Measurements from ENCODE around the gene ZNF273.
"Not testable (repeated sequence)": the region's sequence is repeated elsewhere in the genome, so short reads cannot be mapped to it uniquely, and the experiment has no call there.

Gene ZNF273

GRCh38 chr7:64890761-64891362 lies 12.2 kb upstream of the ZNF273 start:
- no peak for DNase-seq

GRCh38 chr7:64891363-64892081 lies 11.6 kb upstream of the ZNF273 start:
- DNase-seq, result not testable (repeated sequence)

- DNase-seq, result no peak
Observed at GRCh38 chr7:64892116-64892515, 11.0 kb upstream of the ZNF273 start.

- no peak for DNase-seq
Observed at GRCh38 chr7:64892666-64893309, 10.3 kb upstream of the ZNF273 start.

GRCh38 chr7:64893401-64893800 lies 9.7 kb upstream of the ZNF273 start:
- DNase-seq, result no peak

DNA sequence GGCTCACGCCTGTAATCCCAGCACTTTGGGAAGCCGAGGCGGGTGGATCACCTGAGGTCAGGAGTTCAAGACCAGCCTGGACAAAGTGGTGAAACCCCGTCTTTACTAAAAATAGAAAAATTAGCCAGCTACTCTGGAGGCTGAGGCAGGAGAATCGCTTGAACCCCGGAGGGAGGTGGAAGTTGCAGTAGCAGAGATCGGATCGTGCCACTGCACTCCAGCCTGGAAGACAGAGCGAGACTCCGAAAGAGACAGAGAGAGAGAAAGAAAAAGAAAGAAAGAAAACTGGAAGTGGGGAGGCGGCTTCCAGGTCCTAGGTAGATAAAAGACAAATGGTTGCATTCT lies 640 bp upstream of the ZNF273 start:
- not testable (repeated sequence) for DNase-seq

GRCh38 chr7:64904008-64904407 lies 935 bp downstream of the ZNF273 start:
- no peak for DNase-seq

DNA sequence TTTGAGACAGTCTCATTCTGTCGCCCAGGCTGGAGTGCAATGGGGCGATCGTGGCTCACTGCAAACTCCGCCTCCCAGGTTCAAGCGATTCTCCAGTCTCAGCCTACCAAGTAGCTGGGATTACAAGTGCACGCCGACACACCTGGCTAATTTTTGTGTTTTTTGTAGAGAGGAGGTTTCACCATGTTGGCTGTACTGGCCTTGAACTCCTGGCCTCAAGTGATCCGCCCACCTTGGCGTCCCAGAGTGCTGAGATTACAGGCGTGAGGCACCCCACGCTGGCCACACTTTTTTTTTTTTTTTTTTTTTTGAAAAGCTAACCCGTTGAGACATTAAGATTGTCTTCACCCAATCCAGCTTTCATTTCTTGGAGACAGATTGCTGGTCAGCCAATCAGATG lies 2.1 kb downstream of the ZNF273 start:
- DNase-seq, result no peak

DNA sequence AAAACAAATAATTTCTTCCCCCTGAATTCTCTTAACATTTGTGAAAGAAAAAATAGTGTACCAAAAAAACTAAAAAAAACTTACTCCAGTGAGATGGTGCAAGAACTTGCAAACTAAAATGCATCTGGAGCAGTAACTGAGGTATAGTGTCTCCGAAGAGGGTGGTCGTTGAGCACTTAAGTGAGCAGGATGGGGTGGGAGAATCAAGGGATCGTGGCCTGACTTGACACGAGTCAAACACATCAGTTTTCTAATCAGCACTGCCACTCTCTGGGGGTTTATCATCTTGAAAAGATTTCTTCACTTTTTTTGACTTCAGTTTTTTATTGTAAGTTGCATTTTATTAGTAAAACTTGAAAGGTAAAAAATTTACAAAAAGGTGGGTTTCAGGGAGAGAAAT lies 2.5 kb downstream of the ZNF273 start:
- DNase-seq, result no peak

GRCh38 chr7:64907641-64908326 lies 4.7 kb downstream of the ZNF273 start:
- no peak for DNase-seq

DNA sequence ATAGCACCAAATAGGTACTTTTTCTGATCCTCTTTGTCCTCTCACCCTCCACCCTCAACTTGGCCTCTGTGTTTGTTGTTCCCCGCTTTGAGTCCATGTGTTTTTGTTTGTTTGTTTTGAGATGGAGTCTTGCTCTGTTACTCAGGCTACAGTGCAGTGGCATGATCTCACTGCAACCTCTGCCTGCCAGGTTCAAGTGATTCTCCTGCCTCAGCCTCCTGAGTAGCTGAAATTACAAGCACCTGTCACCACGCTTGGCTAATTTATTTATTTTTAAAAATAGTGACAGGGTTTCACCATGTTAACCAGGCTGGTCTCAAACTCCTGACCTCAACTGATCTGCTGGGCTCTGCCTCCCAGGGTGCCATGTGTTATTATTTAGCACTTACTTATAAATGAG lies 5.3 kb downstream of the ZNF273 start:
- no peak for DNase-seq

DNA sequence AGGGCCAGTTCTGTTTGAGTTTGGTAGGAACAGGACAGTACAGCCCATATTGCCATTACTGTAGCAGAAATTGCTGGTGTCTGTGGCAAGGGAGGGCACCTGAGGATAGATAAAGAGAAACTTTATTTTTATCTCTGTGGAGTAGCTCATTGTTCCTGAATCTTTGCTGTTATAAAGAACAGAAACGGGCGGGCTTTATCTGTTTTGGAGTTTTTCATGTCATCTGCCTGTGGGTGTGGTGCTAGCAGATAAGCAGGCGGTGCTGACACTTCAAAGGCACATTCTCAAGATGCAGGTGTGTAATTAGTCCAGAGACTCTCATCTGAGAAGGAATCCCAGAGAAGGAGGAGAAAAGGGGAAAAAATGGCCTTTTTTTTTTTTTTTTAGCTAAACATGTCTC lies 11.5 kb downstream of the ZNF273 start:
- DNase-seq, result no peak

GRCh38 chr7:64915301-64915700 lies 12.2 kb downstream of the ZNF273 start:
- not testable (repeated sequence) for DNase-seq

- not testable (repeated sequence) for DNase-seq
Observed at GRCh38 chr7:64928252-64929187, 25.4 kb downstream of the ZNF273 start.

- no peak for DNase-seq
Observed at GRCh38 chr7:64934478-64934877, 31.4 kb downstream of the ZNF273 start.

DNA sequence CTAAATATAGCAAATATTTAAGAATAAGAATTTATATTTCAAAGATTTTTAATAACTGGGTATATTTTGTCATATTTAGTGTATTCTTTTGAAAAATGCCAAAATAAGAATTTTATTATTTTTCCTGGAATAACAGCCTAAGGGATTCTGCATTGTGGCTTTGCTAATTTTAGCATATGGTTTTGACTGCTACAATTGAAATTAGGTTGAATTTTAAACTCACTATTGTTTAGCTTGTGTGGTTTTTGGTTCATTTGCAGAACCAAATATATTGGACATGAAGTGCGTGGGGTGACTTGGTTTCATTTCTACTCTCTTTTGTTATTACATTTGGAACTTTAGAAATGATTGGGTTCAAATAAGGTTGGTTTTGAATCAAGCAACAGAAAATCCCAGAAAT lies 35.5 kb downstream of the ZNF273 start:
- no peak for DNase-seq

- not testable (repeated sequence) for DNase-seq
Observed at GRCh38 chr7:64940021-64940420, 36.9 kb downstream of the ZNF273 start.

DNA sequence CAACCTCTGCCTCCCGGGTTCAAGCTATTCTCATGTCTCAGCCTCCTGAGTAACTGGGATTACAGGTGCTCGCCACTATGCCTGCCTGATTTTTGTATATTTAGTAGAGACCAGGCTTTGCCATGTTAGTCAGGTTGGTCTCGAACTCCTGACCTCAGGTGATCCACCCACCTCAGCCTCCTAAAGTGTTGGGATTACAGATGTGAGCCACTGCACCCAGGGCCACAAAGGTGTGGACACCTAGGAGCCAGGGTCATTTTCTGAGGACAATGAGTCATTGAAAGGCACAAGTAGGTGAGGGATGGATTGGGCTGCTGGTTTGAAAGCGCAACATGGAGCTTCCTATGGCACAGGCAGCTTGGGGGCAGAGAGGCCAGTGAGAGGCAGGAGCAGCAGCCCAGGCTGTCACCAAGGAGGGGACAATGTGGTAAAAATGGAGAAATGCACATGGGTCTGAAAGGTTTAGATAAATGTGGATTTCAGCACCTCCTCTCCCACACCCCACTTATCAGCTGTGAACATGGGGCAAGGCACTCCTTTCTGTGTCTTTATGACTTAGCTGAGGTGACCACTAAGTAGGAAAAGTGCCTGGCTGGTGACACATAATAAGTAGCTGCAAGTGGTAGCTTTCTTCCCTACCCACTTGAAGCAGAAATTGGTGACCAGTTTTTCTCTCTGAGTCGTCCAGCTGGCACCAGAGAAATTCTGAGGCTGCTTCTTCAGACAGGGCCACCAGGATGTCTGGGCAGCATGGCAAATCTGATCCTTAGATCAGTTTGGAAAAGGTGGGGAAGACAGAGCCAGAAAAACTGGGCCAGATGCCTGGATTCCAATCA lies 41.8 kb downstream of the ZNF273 start:
- not testable (repeated sequence) for DNase-seq

DNA sequence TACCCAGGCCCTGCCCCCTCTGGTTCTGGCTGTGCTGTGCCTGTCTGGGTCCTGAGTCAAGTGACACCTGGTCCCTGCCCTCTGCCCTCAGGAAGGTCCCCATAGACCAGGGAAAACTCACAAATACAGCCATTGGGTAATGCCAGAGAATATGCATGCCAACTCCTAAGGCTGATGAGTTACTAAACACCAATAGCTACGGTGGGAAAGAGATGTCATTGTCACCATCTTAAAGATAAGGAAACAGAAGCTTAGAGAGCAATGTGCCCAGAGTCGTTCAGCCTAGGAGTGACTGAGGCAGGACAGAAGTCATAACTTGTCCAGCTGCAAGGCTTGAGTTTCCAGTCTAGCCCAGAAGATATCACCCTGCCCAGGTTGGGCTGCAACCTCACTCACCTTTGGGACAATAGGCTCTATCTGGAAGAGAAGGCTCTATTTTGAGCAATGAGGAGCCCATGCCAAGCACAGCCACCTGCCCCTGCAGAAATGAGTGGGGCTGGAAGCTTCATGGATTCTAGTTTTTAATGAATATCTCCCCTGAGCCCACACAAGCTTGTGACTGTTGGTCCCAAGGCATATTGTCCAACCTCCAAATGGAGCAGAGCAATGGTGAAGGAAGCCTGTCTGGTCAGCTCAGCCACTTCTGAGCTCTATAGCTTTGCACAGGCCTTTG lies 42.6 kb downstream of the ZNF273 start:
- no peak for DNase-seq

- DNase-seq, result no peak
Observed at GRCh38 chr7:64946772-64947171, 43.7 kb downstream of the ZNF273 start.
